Measurements from ENCODE around the gene MAST4. TPM values are rescaled to one million over a fixed set of nuclear protein-coding genes. Genes with fewer than 3 reads are reported as not detected.

MAST4 gene
- total RNA-seq, 1 experiment from 2014 or later: 4.7 TPM

GRCh38 chr5:66958201-66958979 lies 362.2 kb downstream of the MAST4 start:
- no peak for DNase-seq (ENCODE audit: low spot score)

GRCh38 chr5:66958980-66959641 lies 362.9 kb downstream of the MAST4 start:
- DNase-seq (ENCODE audit: low spot score): no peak

GRCh38 chr5:66959653-66960052 lies 363.5 kb downstream of the MAST4 start:
- no peak for DNase-seq (ENCODE audit: low spot score)

- DNase-seq (ENCODE audit: low spot score): no peak
Measured at GRCh38 chr5:66960369-66961137, 364.4 kb downstream of the MAST4 start.

- DNase-seq (ENCODE audit: low spot score): no peak
Measured at GRCh38 chr5:66963559-66963971, 367.4 kb downstream of the MAST4 start.

GRCh38 chr5:66966439-66966838 lies 370.2 kb downstream of the MAST4 start:
- DNase-seq (ENCODE audit: low spot score): peak; percentile 39

- no peak for DNase-seq (ENCODE audit: low spot score)
Measured at GRCh38 chr5:66967102-66967501, 370.9 kb downstream of the MAST4 start.

GRCh38 chr5:66967826-66968262 lies 371.7 kb downstream of the MAST4 start:
- DNase-seq (ENCODE audit: low spot score): no peak

GRCh38 chr5:66969484-66969883 lies 373.3 kb downstream of the MAST4 start:
- DNase-seq (ENCODE audit: low spot score): no peak

GRCh38 chr5:66969963-66970362 lies 373.8 kb downstream of the MAST4 start:
- DNase-seq (ENCODE audit: low spot score): no peak

GRCh38 chr5:66972004-66972403 lies 375.8 kb downstream of the MAST4 start:
- no peak for DNase-seq (ENCODE audit: low spot score)

GRCh38 chr5:66974256-66974655 lies 378.1 kb downstream of the MAST4 start:
- DNase-seq (ENCODE audit: low spot score): no peak

- DNase-seq (ENCODE audit: low spot score): no peak
Measured at GRCh38 chr5:66976108-66976507, 379.9 kb downstream of the MAST4 start.

GRCh38 chr5:66979738-66980137 lies 383.5 kb downstream of the MAST4 start:
- no peak for DNase-seq (ENCODE audit: low spot score)

GRCh38 chr5:66981266-66982055 lies 385.3 kb downstream of the MAST4 start:
- no peak for DNase-seq (ENCODE audit: low spot score)

- DNase-seq (ENCODE audit: low spot score): no peak
Measured at GRCh38 chr5:66982056-66982387, 385.8 kb downstream of the MAST4 start.

- no peak for DNase-seq (ENCODE audit: low spot score)
Measured at GRCh38 chr5:66982470-66982869, 386.3 kb downstream of the MAST4 start.

- no peak for DNase-seq (ENCODE audit: low spot score)
Measured at GRCh38 chr5:66985417-66985816, 389.2 kb downstream of the MAST4 start.

GRCh38 chr5:66986009-66986408 lies 389.8 kb downstream of the MAST4 start:
- DNase-seq (ENCODE audit: low spot score): no peak

GRCh38 chr5:66986534-66986933 lies 390.3 kb downstream of the MAST4 start:
- no peak for DNase-seq (ENCODE audit: low spot score)

GRCh38 chr5:66987126-66987525 lies 390.9 kb downstream of the MAST4 start:
- DNase-seq (ENCODE audit: low spot score): no peak

- no peak for DNase-seq (ENCODE audit: low spot score)
Measured at GRCh38 chr5:66987540-66987939, 391.3 kb downstream of the MAST4 start.

All from HT-29 (cell line).